HG02938 (cell line): ENCODE data around the gene RASGEF1C.
"Not testable (repeated sequence)": the region's sequence is repeated elsewhere in the genome, so short reads cannot be mapped to it uniquely, and the experiment has no call there.

Source experiments
- ATAC-seq: cut with Tn5 transposase; IDR thresholded peaks from one replicate; pipeline ENCODE4 v1.9.1; 2021; ENCODE audit warnings: mild to moderate bottlenecking, moderate library complexity; ENCODE audit not compliant: unreplicated experiment

The RASGEF1C gene

DNA sequence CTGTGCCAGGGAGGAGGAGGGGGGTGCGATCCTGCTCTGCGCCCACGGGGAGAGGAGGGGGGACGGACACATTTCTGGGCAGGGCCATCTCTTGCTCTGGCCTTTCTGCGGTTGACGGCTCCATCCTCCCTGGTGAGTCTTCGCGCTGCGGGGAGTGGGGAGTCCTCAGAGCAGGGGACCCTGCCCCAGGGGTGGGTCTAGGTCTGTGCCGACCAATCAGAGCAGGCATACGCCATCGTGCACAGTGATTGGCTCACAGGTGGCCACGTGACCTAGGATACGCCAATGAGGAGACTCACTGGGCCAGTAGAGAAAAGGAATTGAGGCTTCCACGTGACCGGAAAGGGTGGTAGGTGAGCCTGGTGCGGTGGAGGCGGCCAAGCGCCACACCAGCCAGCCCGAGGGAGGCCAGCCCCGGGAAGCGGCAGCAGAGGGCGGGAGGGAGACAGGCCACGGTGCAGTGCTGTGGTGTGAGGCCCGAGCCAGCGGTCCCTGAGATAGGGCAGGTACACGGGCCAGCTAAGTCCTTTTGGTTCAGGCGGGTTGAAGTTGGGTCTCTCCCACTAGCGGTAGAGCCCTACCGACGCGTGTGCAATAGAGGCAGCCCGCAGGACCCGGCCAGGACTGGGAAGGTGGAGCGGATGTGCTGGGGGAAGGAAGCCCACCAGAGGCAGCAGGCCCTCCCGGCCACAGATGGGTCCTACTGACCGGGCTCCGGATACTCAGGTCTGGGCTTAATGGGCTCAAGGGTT is 72.2 kb downstream of the RASGEF1C start:
- no peak for ATAC-seq

DNA sequence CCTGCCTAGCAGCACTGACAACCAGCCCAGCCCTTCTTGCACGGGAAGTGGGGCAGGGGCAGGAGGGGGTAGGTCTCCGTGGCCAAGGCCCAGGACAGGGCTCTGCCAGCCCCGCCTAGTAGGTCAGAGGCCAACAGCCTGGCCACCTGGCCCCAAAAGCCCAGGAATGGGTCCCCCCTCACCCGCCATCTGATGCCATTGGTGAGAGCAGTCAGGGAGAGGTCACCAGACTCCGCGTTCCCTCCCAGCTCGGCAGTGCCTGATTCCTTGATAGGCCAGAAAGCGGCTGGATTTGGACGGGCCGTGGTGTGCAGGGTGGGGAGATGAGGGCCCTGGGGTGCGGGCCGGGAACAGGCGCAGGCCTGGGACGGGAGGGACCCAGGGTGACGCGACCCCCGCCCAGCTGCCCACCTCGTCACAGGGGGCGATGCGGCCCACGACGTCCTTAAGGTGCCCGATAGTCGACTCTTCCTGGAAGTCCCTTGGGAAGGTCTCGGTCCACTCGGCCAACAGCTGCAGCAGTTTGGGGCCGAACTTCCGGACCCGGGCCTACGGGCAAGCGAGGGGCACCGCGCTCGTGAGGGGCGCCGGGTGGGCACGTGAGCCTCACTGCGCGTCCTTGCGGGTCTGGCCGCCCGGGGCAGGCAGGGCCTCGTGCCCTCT is 72.9 kb downstream of the RASGEF1C start:
- no peak for ATAC-seq

DNA sequence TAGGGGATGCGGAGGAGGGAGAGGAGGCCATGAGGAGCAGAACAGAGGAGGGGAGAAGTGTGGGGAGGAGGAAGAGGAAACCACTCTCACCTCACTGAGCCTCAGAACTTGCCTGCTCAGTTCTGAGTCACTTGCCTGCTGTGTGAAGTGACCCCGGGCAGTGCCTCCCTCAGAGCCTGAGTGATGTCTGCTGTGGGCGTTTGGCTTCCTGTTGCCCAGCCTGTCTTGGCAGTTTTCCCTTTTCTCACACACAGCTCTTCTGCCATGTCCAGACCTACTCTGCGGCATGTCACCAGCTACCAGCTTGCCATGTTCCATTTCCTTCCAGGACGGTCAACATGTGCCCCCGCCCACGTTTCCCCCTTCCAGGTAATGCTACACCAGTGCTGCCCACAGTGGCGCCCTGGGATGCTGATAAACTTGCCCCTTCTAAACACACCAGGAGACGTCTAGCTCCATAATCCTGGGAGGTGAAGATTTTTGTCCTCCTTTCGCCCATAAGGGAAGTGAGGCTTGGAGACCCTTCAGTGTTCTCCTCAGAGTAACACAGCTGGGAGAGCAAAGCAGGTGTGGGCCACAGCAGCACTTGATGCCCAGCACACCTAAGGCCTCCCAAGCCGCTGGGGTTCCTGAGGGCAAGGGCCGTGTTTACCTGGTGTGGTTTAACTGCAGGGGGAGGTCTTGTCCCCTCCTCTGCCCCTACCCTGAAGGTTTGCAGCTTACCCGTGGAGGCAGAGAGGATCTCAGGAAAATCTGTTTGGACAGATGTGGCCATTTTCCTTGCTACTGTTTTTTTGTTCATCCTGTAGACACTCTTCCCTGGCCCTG is 73.7 kb downstream of the RASGEF1C start:
- no peak for ATAC-seq

DNA sequence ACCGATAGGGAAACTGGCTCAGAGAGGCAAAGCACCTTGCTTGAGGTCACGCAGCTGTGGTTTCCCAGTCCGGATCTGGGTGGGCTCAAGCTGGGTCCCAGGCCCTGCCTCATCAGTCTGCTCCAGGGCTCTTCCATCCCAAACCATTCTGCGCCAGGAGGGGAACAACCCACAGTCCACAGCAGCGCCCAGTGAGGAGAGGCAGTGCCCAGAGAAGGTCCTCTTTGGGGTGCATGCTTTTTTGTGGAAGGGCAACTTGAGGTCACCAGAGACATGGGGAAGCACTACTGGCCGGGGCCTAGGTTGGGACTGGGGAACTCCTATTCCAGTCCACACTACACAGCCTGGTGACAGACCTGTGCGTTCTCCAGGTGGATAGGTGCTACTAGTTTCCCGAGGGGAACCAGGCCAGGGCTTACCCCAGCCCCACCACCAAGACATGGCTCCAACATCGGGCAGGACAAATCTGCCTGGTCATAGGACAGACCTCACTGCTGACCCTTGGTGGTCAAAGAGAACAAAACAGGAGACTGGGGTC is 75.0 kb downstream of the RASGEF1C start:
- ATAC-seq: no peak

DNA sequence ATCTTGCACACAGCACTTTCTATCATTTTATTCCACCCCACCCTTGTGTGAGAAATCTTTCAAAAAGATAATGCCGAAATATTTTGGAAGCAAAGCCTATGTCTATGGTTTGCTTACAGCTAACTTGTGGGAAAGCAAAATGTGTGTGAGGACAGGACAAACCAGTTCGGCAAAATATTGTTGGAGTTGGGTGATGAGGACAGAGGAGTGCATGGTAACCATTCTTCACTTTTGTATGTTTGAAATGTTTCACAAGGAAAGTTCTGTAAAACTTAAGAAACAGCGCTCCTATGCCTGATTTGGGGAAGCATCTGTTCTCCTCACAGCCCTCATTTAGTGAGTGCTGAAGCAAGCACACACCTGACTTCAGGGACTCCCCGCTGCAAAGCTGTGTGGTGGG is 75.5 kb downstream of the RASGEF1C start:
- ATAC-seq: no peak

DNA sequence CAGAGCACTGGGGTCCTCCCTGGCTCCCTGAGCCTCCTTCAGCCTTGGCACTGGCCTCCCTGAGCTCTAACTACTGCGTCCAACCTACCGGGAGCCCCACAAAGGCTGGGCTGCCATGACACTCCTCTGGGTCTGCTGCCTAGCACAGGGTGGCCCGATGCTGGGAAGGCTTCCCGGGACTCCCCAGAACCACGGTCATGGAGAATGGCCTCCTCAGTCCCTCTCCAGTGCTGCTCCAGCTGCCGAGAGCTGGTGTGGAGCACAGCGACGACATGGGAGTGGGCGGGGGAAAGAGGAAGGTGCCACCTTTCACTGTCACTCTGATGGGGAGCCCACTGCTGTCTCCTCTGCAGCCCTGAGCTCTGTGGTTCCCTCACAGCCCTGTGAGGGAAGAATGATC is 76.0 kb downstream of the RASGEF1C start:
- no peak for ATAC-seq

DNA sequence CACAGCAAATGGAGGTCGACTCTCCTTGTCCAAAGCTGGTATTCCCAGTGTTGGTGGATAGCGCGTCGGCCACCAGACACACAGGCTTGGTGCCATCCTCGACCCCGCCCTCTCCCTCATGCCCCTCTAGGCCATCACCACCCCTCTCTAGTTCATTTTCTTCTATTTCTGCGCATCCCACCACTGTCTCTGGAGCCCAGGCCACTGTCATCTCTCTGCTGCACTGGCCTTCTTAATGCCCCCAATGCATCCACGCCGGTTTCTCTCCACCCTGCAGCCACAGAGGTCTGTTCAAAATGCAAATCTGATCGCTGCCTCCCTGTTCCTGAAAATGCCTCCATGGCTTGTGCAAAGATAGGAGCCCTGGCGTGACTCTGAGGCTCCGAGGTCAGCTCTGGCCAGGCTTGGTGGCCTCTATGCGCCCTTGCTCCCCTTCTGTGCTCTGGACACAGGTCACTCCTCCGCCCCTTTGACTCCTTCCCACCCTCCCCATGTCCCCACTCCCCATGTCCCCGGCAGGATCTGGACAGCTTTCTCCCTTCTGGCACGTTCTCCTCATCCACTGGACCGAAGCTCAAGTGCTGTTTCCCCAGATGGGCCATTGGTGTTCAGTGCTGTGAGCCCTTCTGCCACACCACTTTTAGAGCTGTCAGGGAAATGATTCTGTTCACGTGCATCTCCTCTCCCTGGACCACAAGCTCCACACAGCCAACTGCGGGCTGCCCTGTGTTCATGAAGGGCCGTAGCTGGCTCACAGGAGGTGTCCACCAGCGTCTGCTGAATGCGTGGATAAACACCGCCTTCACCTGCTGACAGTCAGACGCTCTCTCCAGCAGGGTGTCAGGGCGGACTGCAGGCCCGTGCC is 77.9 kb downstream of the RASGEF1C start:
- no peak for ATAC-seq

DNA sequence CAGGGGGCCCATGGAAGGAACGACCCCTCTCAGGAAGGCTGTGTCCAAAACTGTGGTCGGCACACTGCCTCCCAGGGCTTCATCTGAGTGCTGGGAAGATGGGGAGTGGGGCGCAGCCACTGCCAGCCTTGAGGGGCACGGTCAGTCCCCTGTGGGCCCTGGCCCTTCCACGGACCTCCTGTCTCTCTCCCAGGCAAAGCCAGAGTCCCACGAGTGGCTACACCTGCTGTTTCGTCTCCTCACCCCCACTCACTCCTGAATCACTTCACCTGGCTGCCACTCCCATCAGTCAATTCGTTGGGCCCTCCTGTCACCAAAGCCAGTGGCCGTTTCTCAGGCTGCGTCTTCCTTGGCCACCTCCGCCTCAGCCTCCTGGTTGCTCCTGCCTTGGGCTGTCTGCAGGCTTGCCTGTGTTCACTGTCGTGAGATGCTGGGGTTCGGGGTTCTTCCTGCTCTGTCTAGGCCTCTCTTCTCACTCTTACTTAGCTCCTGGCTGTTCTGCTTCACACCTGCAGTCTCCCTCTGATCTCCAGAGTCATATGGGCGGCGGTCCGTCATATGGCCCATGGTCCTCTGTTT is 78.6 kb downstream of the RASGEF1C start:
- no peak for ATAC-seq

DNA sequence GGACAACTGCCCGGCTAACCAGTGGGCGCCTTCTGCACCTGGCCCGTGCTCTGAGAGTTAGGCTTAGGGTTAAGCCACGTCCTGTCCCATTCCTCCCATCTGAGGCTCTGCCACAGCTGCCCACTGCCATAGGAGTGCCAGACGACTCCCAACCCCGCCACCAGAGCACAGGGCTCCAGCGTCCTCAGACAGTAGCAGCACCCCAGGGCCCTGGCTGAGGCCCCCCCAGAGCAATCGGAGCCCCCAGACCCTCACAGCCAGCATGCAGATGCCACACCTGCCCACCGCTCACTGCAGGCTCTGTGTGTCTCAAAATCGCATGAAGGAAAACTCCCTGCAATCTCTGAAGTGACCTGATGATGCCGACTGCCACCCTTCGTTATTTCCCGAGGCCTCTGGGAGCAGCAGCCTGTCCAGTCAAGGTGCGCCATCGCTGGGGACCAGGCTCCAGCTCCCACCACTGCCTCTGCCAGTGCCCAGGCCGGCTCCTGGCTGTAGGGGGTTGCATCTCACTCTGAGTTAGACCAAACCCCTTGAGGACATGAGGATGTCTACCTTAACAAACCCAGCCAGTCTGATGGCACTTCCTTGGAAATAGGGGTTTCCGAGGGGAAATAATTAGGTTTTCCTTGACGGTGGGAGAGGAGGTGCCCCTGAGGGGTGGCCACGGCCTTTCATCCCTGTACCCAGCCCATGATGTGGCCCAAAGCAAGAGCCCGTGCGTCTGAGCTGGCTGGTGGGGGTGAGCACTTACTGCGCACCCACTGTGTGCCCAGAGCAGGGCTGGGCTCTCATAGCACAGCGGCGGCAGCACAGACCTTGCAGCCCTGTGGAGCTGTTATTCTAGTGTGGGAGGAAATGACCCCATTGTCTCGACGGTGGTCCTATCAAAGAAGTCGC is 79.5 kb downstream of the RASGEF1C start:
- ATAC-seq: no peak

DNA sequence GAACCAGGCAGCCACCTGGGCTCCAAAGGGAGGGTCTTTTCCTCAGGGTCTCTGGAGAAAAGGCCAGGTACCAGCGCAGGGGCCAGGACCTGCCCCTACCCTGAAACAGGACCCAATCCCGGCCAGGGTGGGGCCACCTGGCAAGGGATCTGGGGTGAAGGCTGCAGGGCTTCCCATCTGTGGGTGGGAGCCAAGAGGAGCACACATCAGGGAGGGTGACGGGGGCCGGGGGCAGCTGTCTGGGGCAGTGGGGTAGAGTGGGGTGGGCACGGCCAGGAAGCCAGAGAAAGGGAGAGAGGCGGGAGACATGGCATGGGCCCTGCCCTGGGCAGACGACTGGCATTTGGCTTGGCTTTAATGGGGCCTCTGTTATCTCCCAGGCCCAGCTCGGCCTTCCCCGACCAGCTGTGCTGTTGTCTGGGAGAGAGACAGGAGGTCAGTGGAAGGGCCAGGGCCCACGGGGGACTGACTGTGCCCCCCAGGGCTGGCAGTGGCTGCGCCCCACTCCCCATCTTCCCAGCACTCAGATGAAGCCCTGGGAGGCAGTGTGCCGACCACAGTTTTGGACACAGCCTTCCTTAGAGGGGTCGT is 80.2 kb downstream of the RASGEF1C start:
- no peak for ATAC-seq

DNA sequence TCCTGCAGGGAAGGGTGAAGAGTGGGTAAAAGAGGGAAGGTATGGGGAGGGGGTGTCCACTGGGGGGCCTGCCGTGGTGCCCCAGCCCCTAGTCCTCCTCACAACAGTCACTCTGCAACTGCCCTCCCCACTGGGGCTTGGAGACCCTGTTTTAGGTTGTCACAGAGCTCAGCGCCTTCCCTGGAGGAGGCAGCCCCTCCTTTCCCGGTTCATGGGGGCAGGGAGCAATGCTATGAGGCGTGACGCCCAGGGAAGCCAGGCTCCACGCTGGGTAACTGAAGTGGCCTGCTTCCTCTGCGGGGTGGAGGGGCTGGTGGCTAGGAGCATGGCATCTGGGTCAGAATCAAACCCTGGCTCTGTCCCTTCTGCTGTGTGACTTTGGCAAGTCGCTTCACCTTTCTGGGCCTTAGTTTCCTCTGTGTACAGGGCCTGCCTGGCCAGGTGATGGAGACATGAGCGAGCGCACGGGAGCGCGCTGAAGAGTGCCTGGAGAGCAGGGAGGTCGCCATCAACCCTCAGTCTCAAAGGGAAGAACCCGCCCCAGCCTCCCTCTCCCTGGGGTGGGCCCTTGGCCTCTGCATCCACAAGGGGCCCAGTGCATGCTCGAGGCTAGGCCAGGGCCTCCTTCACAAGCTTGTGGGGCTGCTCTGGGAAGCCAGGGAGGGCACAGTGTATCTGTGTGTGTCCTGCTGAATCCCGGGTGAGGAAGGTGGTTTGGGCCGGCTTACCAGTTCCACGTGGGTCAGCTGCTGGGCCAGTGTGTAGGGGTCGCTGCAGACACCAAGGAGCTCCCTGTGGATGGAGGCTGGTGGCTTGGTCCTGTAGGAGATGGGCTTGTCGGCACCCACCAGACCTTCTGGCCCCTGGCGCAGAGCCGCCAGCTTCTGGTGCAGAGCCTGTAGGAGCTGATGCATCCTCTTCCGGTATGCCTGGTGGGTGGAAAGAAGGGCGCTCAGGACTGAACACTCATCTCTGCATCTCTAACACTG is 81.0 kb downstream of the RASGEF1C start:
- no peak for ATAC-seq

DNA sequence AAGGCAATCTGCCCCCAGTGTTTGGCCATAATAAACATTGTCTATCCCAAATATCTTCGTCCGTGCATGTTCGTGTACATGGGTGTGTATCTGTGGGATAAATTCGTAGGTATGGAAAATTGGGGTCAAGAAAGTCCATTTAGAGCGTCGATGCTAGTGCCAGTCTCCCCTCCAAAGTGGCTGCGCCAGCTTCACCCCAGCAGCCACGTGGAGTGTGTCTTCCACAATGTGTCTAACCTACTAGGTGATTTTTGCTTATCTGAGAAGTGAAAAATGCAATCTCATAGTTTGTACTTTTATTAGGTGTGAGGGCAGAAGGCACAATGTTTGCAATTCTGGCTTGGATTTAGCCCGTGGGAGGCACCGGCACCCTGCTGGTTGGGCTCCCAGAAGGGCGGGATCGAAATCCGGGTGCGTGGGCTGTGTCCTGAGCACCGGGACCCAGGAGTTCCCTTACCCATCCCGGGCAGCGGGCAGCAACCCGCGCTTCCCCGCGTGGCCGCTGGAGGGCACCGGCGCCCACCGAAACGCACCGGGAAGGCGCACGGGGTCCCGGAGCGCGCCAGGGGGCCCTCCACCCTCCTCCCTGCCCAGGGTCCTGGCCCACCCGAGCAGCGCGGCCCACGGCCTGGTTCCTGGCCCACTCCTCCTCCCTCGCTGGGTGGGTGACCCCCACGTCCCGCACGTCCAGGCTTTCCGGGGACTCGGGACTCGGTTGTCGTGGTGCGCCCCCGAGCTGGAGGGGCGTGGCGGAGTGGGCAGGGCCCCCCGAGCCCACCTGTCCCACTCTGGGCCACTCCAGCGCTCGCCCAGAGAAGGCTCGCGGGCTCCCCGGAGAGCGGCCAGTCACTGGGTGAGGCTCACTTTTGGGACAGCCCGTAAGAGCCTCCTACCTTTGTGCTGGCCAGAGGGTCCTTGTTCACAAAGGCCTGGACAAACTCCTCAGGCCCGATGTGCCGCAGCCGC is 82.0 kb downstream of the RASGEF1C start:
- ATAC-seq: no peak

DNA sequence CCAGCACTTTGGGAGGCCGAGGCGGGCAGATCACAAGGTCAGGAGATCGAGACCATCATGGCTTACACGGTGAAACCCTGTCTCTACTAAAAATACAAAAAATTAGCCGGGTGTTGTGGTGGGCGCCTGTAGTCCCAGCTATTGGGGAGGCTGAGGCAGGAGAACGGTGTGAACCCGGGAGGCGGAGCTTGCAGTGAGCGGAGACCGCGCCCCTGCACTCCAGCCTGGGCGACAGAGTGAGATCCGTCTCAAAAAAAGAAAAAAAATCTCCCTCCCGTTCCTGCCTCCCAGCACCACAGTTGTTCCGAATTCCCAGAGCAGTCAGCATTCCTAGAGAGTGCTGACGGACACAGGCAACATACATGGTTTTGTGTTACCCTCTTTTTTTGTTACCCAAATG is 82.9 kb downstream of the RASGEF1C start:
- ATAC-seq: not testable (repeated sequence)

DNA sequence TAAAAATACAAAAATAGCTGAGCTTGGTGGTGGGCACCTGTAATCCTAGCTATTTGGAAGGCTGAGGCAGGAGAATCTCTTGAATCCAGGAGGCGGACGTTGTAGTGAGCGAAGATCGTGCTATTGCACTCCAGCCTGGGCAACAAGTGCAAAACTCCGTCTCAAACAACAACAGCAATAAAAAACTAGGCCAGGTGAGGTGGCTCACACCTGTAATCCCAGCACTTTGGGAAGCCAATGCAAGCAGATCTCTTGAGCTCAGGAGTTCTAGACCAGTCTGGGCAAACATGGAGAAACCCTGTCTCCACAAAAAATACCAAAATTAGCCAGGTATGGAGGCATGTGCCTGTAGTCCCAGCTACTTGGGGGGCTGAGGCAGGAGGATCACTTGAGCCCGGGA is 84.3 kb downstream of the RASGEF1C start:
- not testable (repeated sequence) for ATAC-seq

DNA sequence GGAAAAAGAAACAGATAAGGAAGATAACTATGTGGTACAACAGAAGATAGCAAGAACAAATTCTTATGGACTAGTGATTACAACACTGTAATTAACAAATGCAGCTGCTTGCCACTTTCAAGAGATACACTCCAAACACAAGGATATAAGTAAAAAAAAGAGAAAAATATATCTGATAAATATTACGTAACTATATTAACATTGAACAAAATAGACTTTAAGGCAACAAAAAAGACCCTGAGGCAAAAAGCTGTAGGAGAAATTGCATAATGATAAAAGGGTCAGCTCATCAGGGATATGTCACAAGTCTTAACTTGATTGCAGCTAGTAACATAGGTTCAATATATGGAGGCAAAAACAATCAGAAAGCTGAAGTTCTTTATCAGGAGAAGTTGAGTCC is 86.1 kb downstream of the RASGEF1C start:
- ATAC-seq: no peak

DNA sequence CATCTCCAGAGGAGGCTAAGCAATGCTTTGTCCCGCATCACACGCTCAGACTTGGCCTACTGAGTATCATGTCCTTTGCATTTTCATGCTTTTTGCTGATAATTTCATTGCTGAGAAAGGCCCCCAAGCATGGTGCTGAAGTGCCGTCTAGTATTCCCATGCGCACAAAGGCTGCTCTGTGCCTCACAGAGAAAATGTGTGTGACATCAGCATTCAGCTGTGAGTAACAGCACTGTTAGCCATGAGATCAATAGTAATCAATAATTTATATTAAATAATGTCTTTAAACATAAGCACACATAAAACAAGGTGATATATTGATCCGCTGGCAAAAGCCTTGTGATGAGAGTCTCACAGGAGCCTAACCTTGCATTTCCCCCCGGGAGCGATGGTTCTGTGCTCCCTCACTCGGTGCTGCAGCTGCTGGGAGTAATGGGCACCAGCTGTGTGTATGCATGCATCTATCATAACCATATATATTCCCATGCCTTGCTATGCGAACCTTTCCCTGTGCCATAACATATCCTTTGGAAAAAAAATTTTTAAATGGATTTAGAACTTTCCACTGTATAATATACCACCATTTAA is 87.1 kb downstream of the RASGEF1C start:
- ATAC-seq: no peak
